Measurements from ENCODE around the gene NCOA3. TPM values are rescaled to one million over a fixed set of nuclear protein-coding genes. Genes with fewer than 3 reads are reported as not detected.

Gene NCOA3
- total and polyA plus RNA-seq, 2 of the 8 experiments (the other 6 are each of a cell fraction or from before 2014, with no cell fraction given), result 7.9 to 24.7 TPM

- no peaks in the 10 kb centered on the region for H3K9me3 ChIP-seq (ENCODE audit: insufficient read depth in 2 of 2, low read depth in 1 of 2, low read length in 1 of 2)
- no peak overlapping the region for H3K4me3 ChIP-seq (ENCODE audit: extremely low read depth in 1 of 4, insufficient read depth in 2 of 4, low read depth in 3 of 4, low read length in 4 of 4)
- no peak overlapping the region for H2AK5ac ChIP-seq (ENCODE audit: low read depth, low read length)
- no peaks in the 10 kb centered on the region for H3K27me3 ChIP-seq (replicated peaks in 1 of 4; ENCODE audit: control insufficient read depth in 3 of 4, extremely low read depth in 1 of 4, insufficient read depth in 3 of 4, low read length in 3 of 4)
- H2BK5ac ChIP-seq (ENCODE audit: low read depth, low read length), result no peak overlapping the region
- H3K79me2 ChIP-seq (ENCODE audit: control insufficient read depth in 1 of 2, insufficient read depth in 2 of 2, low read length in 2 of 2), result peaks cover 0 to 73% of the 10 kb centered on the region in 2 experiments
- H3K4me2 ChIP-seq (ENCODE audit: insufficient read depth in 1 of 2, low read depth in 2 of 2, low read length in 2 of 2), result no peak overlapping the region
- peaks cover 0 to 4% (median 2%) of the 10 kb centered on the region in 4 experiments; a peak in 4 of 7 replicates for H3K4me1 ChIP-seq (replicated peaks in 1 of 4; ENCODE audit: control insufficient read depth in 3 of 4, insufficient read depth in 4 of 4, low read length in 3 of 4)
- H4K91ac ChIP-seq (replicated peaks; ENCODE audit: insufficient read length, low read length), result no peak overlapping the region
- H4K8ac ChIP-seq (ENCODE audit: extremely low read depth, insufficient read depth, low read length), result no peak overlapping the region
- no peak for FAIRE-seq
- 95% methylated on average over 6 of the region's 6 CpGs; no CpG with 5 or more reads in 1 of the 2 experiments for WGBS, 2 experiments (ENCODE audit: extremely low coverage in 1 of 2, insufficient coverage in 1 of 2, insufficient read length in 1 of 2, insufficient replicate concordance in 2 of 2, low coverage in 1 of 2, low lambda C conversion rate in 2 of 2, missing lambda C conversion rate in 1 of 2)
- H3K14ac ChIP-seq (ENCODE audit: insufficient read length), result no peak overlapping the region
- H3K4ac ChIP-seq (replicated peaks; ENCODE audit: insufficient read length, low read depth, low read length), result no peak overlapping the region
- no peak overlapping the region for H2AFZ ChIP-seq (ENCODE audit: low read length)
- DNase-seq (ENCODE audit: low read depth in 1 of 2, low spot score in 2 of 2), result no peak
- H3K56ac ChIP-seq (replicated peaks; ENCODE audit: insufficient read length, low read depth, low read length), result no peak overlapping the region
- no peaks in the 10 kb centered on the region; the same call in 1 of the 2 replicates for H3K23me2 ChIP-seq (ENCODE audit: low read depth, low read length)
- H3K18ac ChIP-seq (ENCODE audit: extremely low read depth, low read length), result no peak overlapping the region
- peaks cover 1 to 5% of the 10 kb centered on the region in 2 experiments for H4K20me1 ChIP-seq (replicated peaks in 1 of 2; ENCODE audit: control insufficient read depth in 1 of 2, insufficient read depth in 2 of 2, low read length in 2 of 2)
- peaks cover 5% of the 10 kb centered on the region; the same call in 1 of the 2 replicates for H3K79me1 ChIP-seq (ENCODE audit: low read depth, low read length)
- ChIA-PET POLR2A (ENCODE audit: partially characterized antibody) (interaction anchor here (1.4 kb wide), 1 partner anchor 74 kb away, joined by 3 read pairs; no protein-coding TSS in a partner anchor), CTCF (ENCODE audit: partially characterized antibody) (interaction anchor here (0.5 to 4.4 kb wide), 11 partner anchors 9 to 128 kb away, joined by 3 to 20 read pairs (median 6); no protein-coding TSS in a partner anchor)
- H2BK12ac ChIP-seq (ENCODE audit: low read depth, low read length), result no peak overlapping the region
- H3K27ac ChIP-seq (ENCODE audit: low read depth, low read length), result no peak overlapping the region
- H4K5ac ChIP-seq (ENCODE audit: insufficient read length, low read depth, low read length), result no peak overlapping the region
- H3K23ac ChIP-seq (ENCODE audit: insufficient read length), result no peak overlapping the region
- no peak for TF ChIP-seq SUZ12 (IDR thresholded peaks at IDR 0.05; ENCODE audit: low read length)
- TF ChIP-seq GTF2F1 (IDR thresholded peaks at IDR 0.05; ENCODE audit: borderline replicate concordance, low read depth, low read length), result no peak
- TF ChIP-seq RFX5 (IDR thresholded peaks at IDR 0.05; ENCODE audit: borderline replicate concordance, low read depth, low read length), result no peak
- no peak for TF ChIP-seq EP300 (IDR thresholded peaks at IDR 0.05; ENCODE audit: borderline replicate concordance in 1 of 2, low read depth in 2 of 2, low read length in 2 of 2)
- TF ChIP-seq GABPA (IDR thresholded peaks at IDR 0.05; ENCODE audit: borderline replicate concordance, insufficient read depth, low read length), result no peak
- H2BK15ac ChIP-seq (ENCODE audit: low read length), result no peak overlapping the region
- no peaks in the 10 kb centered on the region for H3K36me3 ChIP-seq (ENCODE audit: control insufficient read depth in 2 of 4, insufficient read depth in 4 of 4, low read length in 3 of 4)
- no peak overlapping the region for H2BK120ac ChIP-seq (replicated peaks; ENCODE audit: low read depth, low read length)
- no peak overlapping the region for H2BK20ac ChIP-seq (ENCODE audit: low read length)
- no peak overlapping the region for H3K9ac ChIP-seq (replicated peaks in 1 of 4; ENCODE audit: extremely low read depth in 1 of 4, low read depth in 3 of 4, low read length in 3 of 4)
Measured at GRCh38 chr20:47535994-47536393, 34.3 kb downstream of the NCOA3 start.
